ENCODE results near the gene GSTT4.
"Not testable (repeated sequence)": the region's sequence is repeated elsewhere in the genome, so short reads cannot be mapped to it uniquely, and the experiment has no call there.

GRCh38 chr22:23989583-23990244, 15.5 kb downstream of the GSTT4 start:
- not testable (repeated sequence) for TF ChIP-seq CTCF (conservative IDR thresholded peaks at IDR 0.05; ENCODE audit: low read length); EZH2phosphoT487 (IDR thresholded peaks at IDR 0.05; ENCODE audit: borderline replicate concordance, low read depth, low read length)

Data from OCI-LY7 (cell line).